Fibroblast of lung (primary cell): ENCODE measurements around the gene IER3. TPM values are rescaled to one million over a fixed set of nuclear protein-coding genes. Genes with fewer than 3 reads are reported as not detected.
A peak's percentile ranks its signal among the peaks of the same experiment; 100 is the strongest.
"Not testable (repeated sequence)": the region's sequence is repeated elsewhere in the genome, so short reads cannot be mapped to it uniquely, and the experiment has no call there.

Experiments used
- DNase-seq, 2 donors: peaks; one replicate each; pipeline versions ENCODE4 v3.0.0 to v3.0.0-alpha.2; 2010; ENCODE audit warnings: low read depth in 2 of 2
- H2AFZ ChIP-seq: 2 replicates; pipeline ENCODE4 v1.5.1; 2012; ENCODE audit warnings: low read length, control low read depth, inconsistent platforms
- H3K27ac ChIP-seq: 2 replicates; pipeline ENCODE4 v1.5.1; 2011; ENCODE audit warnings: low read length, control low read depth; ENCODE audit not compliant: insufficient read depth
- H3K27me3 ChIP-seq: 2 replicates; pipeline ENCODE4 v1.5.1; 2011; ENCODE audit warnings: mild to moderate bottlenecking, low read length; ENCODE audit not compliant: control insufficient read depth, insufficient read depth
- H3K36me3 ChIP-seq: 2 replicates; pipeline ENCODE4 v1.5.1; 2011; ENCODE audit warnings: low read length; ENCODE audit not compliant: control insufficient read depth, insufficient read depth
- H3K4me1 ChIP-seq: 2 replicates; pipeline ENCODE4 v1.5.1; 2011; ENCODE audit warnings: low read length; ENCODE audit not compliant: control insufficient read depth, insufficient read depth; ENCODE audit errors: extremely low read depth
- H3K4me2 ChIP-seq: 2 replicates; pipeline ENCODE4 v1.5.1; 2011; ENCODE audit warnings: low read length, control low read depth; ENCODE audit not compliant: insufficient read depth; ENCODE audit errors: extremely low read depth
- H3K4me3 ChIP-seq, 4 experiments: fragments of 200-600 bp in 1 of 4; sonication (generic) in 1 of 4; replicated peaks in 1 of 4; 2 replicates each; pipeline ENCODE4 v1.5.1; 2011 to 2016; ENCODE audit warnings: low read length in 4 of 4, low read depth in 3 of 4, mild to moderate bottlenecking in 3 of 4, control low read depth in 2 of 4, inconsistent platforms in 1 of 4, mixed read lengths in 1 of 4; ENCODE audit not compliant: insufficient read depth in 1 of 4; ENCODE audit errors: control extremely low read depth in 1 of 4
- H3K79me2 ChIP-seq: 2 replicates; pipeline ENCODE4 v1.5.1; 2012; ENCODE audit warnings: mild to moderate bottlenecking, low read length, inconsistent platforms; ENCODE audit not compliant: control insufficient read depth, insufficient read depth
- H3K9ac ChIP-seq: 2 replicates; pipeline ENCODE4 v1.5.1; 2011; ENCODE audit warnings: mild to moderate bottlenecking, low read length, control low read depth; ENCODE audit not compliant: insufficient read depth
- H3K9me3 ChIP-seq: 2 replicates; pipeline ENCODE4 v1.5.1; 2012; ENCODE audit warnings: low read depth, low read length; ENCODE audit not compliant: control insufficient read depth, insufficient read depth
- H4K20me1 ChIP-seq: 2 replicates; pipeline ENCODE4 v1.5.1; 2011; ENCODE audit warnings: low read length; ENCODE audit not compliant: control insufficient read depth, insufficient read depth; ENCODE audit errors: extremely low read depth
- CTCF ChIP-seq, 2 donors: IDR thresholded peaks in 1 of 2; conservative IDR thresholded peaks in 1 of 2; 1 replicate in 1 of 2; 2 replicates in 1 of 2; pipeline ENCODE4 v1.5.1; 2011 to 2012; ENCODE audit warnings: low read length in 2 of 2, control low read depth in 1 of 2, inconsistent platforms in 1 of 2, low read depth in 1 of 2, mild to moderate bottlenecking in 1 of 2
- EZH2 ChIP-seq: IDR thresholded peaks from 2 replicates; pipeline ENCODE4 v1.5.1; 2012; ENCODE audit warnings: low read length, control low read depth, mild to moderate bottlenecking; ENCODE audit errors: missing control alignments
- polyA plus RNA-seq, 2 donors: library from polyadenylated mRNA; depleted of rRNA in 1 of 2; stranded (reverse) in 1 of 2; unstranded in 1 of 2; fragments of >200 nt; gene quantifications; 2 replicates each; pipeline ENCODE4 v1.2.1, GENCODE V29; 2011 to 2012; ENCODE audit warnings: missing spikeins in 1 of 2
- total RNA-seq: library from RNA; depleted of rRNA; stranded (reverse); fragments of >200 nt; gene quantifications from 2 replicates; pipeline ENCODE4 v1.2.1, GENCODE V29; 2014

IER3 gene
- total and polyA plus RNA-seq, 2 donors (not counting 1 experiment from before 2014, with no cell fraction given) = 34.2 to 43.3 TPM

- DNase-seq = peak; percentile 57 to 77
- peak overlapping the region; percentile 73 to 97 (median 76) for H3K4me3 ChIP-seq
- H3K27me3 ChIP-seq = no peaks in the 10 kb centered on the region
- peak overlapping the region; percentile 96 for H3K9ac ChIP-seq
- peak overlapping the region; percentile 92 for H3K27ac ChIP-seq
- peaks cover 5% of the 10 kb centered on the region for H4K20me1 ChIP-seq
- TF ChIP-seq EZH2 (no peak), CTCF (conservative IDR thresholded peaks at IDR 0.05 in 1 of 2, IDR thresholded peaks at IDR 0.05 in 1 of 2; ENCODE audit: low read depth in 1 of 2, low read length in 2 of 2) (peak; percentile 89)
- no peak overlapping the region for H2AFZ ChIP-seq
- H3K4me2 ChIP-seq = peak overlapping the region; percentile 92
- peaks cover 66% of the 10 kb centered on the region for H3K79me2 ChIP-seq
- H3K36me3 ChIP-seq = peaks cover 14% of the 10 kb centered on the region
- H3K4me1 ChIP-seq = peaks cover 15% of the 10 kb centered on the region
- no peaks in the 10 kb centered on the region for H3K9me3 ChIP-seq
Measured at GRCh38 chr6:30722280-30723112, 21.9 kb downstream of the IER3 start.

- peak in 1 of 2 donors; percentile 56 for DNase-seq
Measured at GRCh38 chr6:30722025-30722279, 22.4 kb downstream of the IER3 start.

GRCh38 chr6:30721198-30722024 lies 22.9 kb downstream of the IER3 start:
- peaks cover 16% of the 10 kb centered on the region for H3K4me1 ChIP-seq

More at GRCh38 chr6:30722025-30722279, 22.4 kb downstream of the IER3 start:
- not testable (repeated sequence) for H3K9me3 ChIP-seq, H3K27me3 ChIP-seq, H4K20me1 ChIP-seq, H2AFZ ChIP-seq
- H3K4me2 ChIP-seq = peak overlapping the region; percentile 92
- peaks cover 15% of the 10 kb centered on the region for H3K4me1 ChIP-seq
- H3K4me3 ChIP-seq = peak overlapping the region; percentile 73 to 97 (median 76)
- peaks cover 66% of the 10 kb centered on the region for H3K79me2 ChIP-seq
- H3K36me3 ChIP-seq = peaks cover 14% of the 10 kb centered on the region
- H3K9ac ChIP-seq = peak overlapping the region; percentile 96
- peak overlapping the region; percentile 92 for H3K27ac ChIP-seq

More at GRCh38 chr6:30721198-30722024, 22.9 kb downstream of the IER3 start:
- peak overlapping the region; percentile 92 for H3K4me2 ChIP-seq
- DNase-seq = peak; percentile 82 to 90
- peaks cover 5% of the 10 kb centered on the region for H4K20me1 ChIP-seq
- H3K9ac ChIP-seq = peak overlapping the region; percentile 96
- H3K4me3 ChIP-seq = peak overlapping the region; percentile 77 to 97 (median 94)
- peak overlapping the region; percentile 94 for H3K27ac ChIP-seq
- no peaks in the 10 kb centered on the region for H3K9me3 ChIP-seq
- H3K36me3 ChIP-seq = peaks cover 14% of the 10 kb centered on the region
- H3K27me3 ChIP-seq = no peaks in the 10 kb centered on the region
- TF ChIP-seq CTCF (conservative IDR thresholded peaks at IDR 0.05 in 1 of 2, IDR thresholded peaks at IDR 0.05 in 1 of 2; ENCODE audit: low read depth in 1 of 2, low read length in 2 of 2) = peak in 1 of 2 donors; percentile 14
- TF ChIP-seq EZH2 = no peak
- peaks cover 71% of the 10 kb centered on the region for H3K79me2 ChIP-seq
- H2AFZ ChIP-seq = no peak overlapping the region
